Measurements from ENCODE around the gene SMC1B. TPM values are rescaled to one million over a fixed set of nuclear protein-coding genes. Genes with fewer than 3 reads are reported as not detected.

SMC1B gene
- total RNA-seq, 1 donor from 2014 or later: not detected

DNA sequence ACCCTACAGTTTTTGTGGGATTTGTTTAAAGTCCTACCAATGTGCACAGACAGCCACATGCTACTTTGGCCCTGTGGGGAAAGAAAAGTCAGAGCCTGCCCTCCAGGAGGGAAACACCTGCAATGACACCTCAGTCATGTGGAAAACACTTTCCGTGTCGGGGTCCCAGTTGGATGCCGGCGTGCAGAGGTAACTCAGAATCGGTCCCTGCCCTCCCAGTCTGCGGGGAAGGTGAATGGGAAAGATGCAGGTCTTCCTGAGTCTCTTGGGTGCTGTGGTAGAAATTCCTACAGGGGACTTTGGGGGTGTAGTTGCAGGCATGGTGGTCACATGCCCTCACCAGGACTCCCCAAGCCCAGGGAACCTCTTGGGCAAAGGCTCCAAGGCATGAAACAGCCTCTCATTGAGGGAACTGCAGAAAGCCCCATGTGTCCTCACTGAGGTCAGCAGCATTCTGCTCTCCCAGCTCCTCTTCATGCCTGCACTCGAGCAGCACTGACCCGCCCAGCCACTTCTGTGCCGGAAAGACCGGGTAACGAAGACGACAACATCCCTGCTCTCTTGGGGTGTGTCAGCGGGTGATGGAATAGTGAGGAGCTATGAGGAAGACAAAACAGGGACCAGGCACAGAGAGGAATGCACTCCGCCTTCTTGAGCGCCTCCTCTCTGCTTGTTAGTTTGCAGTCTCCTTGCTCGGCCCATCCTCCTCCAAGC is 4.8 kb upstream of the SMC1B start:
- H3K27me3 Mint-ChIP-seq: peaks cover 4% of the 10 kb centered on the region
- no peaks in the 10 kb centered on the region for H3K9me3 Mint-ChIP-seq (ENCODE audit: low read depth)
- DNase-seq (ENCODE audit: low spot score, unreplicated experiment): no peak
- no peak overlapping the region for H3K4me3 Mint-ChIP-seq (ENCODE audit: low read depth)
- H3K4me1 Mint-ChIP-seq (ENCODE audit: low read depth): peaks cover 1% of the 10 kb centered on the region
- peaks cover 19% of the 10 kb centered on the region for H3K36me3 Mint-ChIP-seq (ENCODE audit: insufficient read depth)
- no peak overlapping the region for H3K27ac Mint-ChIP-seq
- TF ChIP-seq, protein P1, sequence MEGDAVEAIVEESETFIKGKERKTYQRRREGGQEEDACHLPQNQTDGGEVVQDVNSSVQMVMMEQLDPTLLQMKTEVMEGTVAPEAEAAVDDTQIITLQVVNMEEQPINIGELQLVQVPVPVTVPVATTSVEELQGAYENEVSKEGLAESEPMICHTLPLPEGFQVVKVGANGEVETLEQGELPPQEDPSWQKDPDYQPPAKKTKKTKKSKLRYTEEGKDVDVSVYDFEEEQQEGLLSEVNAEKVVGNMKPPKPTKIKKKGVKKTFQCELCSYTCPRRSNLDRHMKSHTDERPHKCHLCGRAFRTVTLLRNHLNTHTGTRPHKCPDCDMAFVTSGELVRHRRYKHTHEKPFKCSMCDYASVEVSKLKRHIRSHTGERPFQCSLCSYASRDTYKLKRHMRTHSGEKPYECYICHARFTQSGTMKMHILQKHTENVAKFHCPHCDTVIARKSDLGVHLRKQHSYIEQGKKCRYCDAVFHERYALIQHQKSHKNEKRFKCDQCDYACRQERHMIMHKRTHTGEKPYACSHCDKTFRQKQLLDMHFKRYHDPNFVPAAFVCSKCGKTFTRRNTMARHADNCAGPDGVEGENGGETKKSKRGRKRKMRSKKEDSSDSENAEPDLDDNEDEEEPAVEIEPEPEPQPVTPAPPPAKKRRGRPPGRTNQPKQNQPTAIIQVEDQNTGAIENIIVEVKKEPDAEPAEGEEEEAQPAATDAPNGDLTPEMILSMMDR (IDR thresholded peaks at IDR 0.05; ENCODE audit: unreplicated experiment): no peak

DNA sequence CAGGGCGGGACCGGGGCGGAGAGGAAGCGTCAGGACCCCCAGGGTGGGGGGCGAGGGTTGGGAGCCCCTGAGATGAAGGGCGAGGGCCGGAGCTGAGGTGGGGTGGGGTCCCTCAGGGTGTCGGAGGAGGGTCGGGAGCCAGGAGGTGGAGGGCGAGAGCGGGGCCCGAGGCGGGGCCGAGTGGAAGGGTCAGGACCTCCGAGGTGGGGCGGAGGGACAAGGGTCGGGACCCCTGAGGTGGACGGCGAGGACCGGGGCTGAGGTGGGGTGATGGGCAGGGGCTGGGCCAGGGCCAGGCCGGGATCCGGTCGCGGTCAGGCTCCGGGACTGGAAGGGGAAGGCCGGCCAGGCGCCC is 409 bp downstream of the SMC1B start:
- TF ChIP-seq, protein P1 (IDR thresholded peaks at IDR 0.05; ENCODE audit: unreplicated experiment): no peak
- DNase-seq (ENCODE audit: low spot score, unreplicated experiment): no peak
- H3K27ac Mint-ChIP-seq: no peak overlapping the region
- peaks cover 6% of the 10 kb centered on the region for H3K36me3 Mint-ChIP-seq (ENCODE audit: insufficient read depth)
- H3K4me1 Mint-ChIP-seq (ENCODE audit: low read depth): peaks cover 1% of the 10 kb centered on the region
- H3K27me3 Mint-ChIP-seq: peaks cover 4% of the 10 kb centered on the region
- no peaks in the 10 kb centered on the region for H3K9me3 Mint-ChIP-seq (ENCODE audit: low read depth)
- no peak overlapping the region for H3K4me3 Mint-ChIP-seq (ENCODE audit: low read depth)

DNA sequence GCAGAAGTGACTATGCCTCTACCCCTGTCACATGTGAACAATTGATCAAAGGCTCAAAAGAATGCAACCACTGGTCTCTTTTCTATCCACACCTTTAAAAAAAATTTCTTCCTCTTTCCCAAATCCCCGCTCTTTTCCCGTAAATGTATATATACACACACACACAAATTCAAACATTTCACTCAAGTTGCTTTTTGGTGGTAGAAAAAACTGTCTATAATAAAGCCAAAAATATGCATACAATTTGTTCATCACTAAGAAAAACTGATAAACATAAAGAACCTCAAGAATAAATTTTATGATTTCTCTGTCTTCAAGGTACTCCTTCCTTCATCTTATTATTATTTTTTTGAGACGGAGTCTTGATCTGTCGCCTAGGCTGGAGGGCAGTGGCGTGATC is 5.6 kb downstream of the SMC1B start:
- H3K4me1 Mint-ChIP-seq (ENCODE audit: low read depth): peaks cover 3% of the 10 kb centered on the region
- TF ChIP-seq, protein P1 (IDR thresholded peaks at IDR 0.05; ENCODE audit: unreplicated experiment): no peak
- DNase-seq (ENCODE audit: low spot score, unreplicated experiment): no peak
- no peaks in the 10 kb centered on the region for H3K27me3 Mint-ChIP-seq
- no peaks in the 10 kb centered on the region for H3K9me3 Mint-ChIP-seq (ENCODE audit: low read depth)
- H3K4me3 Mint-ChIP-seq (ENCODE audit: low read depth): no peak overlapping the region
- no peak overlapping the region for H3K27ac Mint-ChIP-seq
- no peaks in the 10 kb centered on the region for H3K36me3 Mint-ChIP-seq (ENCODE audit: insufficient read depth)

DNA sequence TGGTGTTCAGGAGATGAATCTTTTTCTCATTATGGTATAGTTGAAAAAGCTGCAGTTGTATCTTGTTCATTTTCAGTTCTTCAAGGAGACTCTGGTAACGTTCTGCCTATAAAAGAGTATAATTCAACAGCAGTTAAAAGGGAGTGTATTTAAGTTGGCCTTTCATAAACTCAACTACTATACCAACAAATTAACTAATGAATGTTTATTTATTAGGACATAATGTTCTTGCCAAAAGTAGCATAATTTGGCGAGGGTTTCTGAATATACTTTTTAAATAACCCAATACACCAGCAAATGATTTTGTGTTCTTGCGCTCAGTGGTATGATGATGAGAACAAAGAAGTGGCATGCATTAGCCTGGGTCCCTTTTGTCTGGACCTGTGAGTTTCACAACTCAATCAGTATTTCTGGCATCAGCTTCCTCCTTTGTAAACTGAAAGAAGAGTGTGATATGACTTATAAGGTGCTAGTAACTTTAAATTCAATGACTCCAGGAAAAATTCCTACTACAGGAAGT is 10.9 kb downstream of the SMC1B start:
- Mint-ChIP-seq H3K4me1 (ENCODE audit: low read depth) (peaks cover 3% of the 10 kb centered on the region), H3K9me3 (ENCODE audit: low read depth) (no peaks in the 10 kb centered on the region), H3K36me3 (ENCODE audit: insufficient read depth) (no peaks in the 10 kb centered on the region), H3K27me3 (no peaks in the 10 kb centered on the region), H3K27ac (no peak overlapping the region), H3K4me3 (ENCODE audit: low read depth) (no peak overlapping the region)
- TF ChIP-seq, protein P1 (IDR thresholded peaks at IDR 0.05; ENCODE audit: unreplicated experiment): no peak
- DNase-seq (ENCODE audit: low spot score, unreplicated experiment): no peak

DNA sequence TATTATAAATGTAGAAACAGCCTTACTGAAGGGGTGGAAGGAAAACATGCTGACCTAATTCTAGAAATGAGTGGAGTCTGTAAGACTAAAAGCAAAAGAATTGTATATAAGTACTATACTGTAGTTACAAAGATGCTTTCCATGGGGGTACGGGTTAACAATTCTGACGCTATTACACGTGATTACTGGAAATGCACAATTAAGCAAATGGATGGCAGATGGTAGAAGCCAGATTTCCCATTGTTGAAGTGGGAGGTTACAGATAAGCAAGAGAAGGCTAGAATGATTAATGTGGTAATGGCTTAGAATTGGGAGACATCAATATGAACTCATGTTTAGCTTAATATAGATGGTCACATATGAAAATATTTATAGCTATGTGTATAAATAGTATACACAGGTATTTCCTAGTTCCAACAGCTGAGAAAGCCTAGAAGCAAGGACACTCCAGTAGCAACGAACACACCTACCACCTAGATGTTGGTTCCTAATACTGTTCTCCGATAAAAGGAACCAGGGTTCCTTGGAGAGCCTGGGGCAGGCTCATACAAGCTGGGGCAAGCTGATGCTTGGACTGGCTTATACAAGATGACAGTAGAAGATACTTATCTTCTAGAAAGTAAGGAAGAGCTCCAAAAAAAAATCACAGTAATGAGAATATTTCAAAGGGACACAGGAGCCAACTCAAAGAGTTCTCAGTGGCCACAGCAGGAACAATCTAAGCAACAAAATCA is 13.5 kb downstream of the SMC1B start:
- no peaks in the 10 kb centered on the region for H3K36me3 Mint-ChIP-seq (ENCODE audit: insufficient read depth)
- H3K27ac Mint-ChIP-seq: no peak overlapping the region
- TF ChIP-seq, protein P1 (IDR thresholded peaks at IDR 0.05; ENCODE audit: unreplicated experiment): no peak
- H3K9me3 Mint-ChIP-seq (ENCODE audit: low read depth): no peaks in the 10 kb centered on the region
- no peaks in the 10 kb centered on the region for H3K4me1 Mint-ChIP-seq (ENCODE audit: low read depth)
- no peaks in the 10 kb centered on the region for H3K27me3 Mint-ChIP-seq
- no peak for DNase-seq (ENCODE audit: low spot score, unreplicated experiment)
- no peak overlapping the region for H3K4me3 Mint-ChIP-seq (ENCODE audit: low read depth)
